Measurements from ENCODE around the gene PLCL1.

DNA sequence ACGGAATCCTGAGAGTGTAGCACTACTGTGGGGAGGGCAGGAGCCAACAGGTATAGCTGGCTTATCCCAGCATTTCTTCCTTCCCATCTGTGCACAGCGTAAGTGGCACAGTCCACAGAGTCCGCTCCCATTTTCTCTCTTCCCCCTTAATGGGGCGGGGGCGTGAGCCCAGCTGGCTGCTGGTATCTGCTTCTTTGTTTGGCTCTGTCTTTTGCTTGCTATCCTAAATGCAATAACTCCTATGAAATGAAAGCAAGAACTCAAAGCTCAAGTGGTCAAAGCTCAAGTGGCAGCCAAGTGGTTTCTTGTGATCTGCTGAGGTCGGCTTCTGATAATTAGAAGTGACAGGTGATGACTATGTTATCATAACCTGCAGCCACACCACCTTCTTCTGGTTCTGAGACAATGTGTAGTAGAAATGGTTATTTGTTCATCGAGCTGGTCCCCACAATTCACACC, 192.7 kb downstream of the PLCL1 start:
- TF ChIP-seq, protein P1, sequence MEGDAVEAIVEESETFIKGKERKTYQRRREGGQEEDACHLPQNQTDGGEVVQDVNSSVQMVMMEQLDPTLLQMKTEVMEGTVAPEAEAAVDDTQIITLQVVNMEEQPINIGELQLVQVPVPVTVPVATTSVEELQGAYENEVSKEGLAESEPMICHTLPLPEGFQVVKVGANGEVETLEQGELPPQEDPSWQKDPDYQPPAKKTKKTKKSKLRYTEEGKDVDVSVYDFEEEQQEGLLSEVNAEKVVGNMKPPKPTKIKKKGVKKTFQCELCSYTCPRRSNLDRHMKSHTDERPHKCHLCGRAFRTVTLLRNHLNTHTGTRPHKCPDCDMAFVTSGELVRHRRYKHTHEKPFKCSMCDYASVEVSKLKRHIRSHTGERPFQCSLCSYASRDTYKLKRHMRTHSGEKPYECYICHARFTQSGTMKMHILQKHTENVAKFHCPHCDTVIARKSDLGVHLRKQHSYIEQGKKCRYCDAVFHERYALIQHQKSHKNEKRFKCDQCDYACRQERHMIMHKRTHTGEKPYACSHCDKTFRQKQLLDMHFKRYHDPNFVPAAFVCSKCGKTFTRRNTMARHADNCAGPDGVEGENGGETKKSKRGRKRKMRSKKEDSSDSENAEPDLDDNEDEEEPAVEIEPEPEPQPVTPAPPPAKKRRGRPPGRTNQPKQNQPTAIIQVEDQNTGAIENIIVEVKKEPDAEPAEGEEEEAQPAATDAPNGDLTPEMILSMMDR (IDR thresholded peaks at IDR 0.05), result no peak
- no peak for TF ChIP-seq POLR2A (IDR thresholded peaks at IDR 0.05)
